SH-SY5Y (cell line): ENCODE data around the gene FITM1.

Experiments
- GATA2 ChIP-seq: IDR thresholded peaks from 2 replicates; pipeline ENCODE4 v1.6.1; 2011; ENCODE audit warnings: mild to moderate bottlenecking, low read depth, low read length
- GATA3 ChIP-seq: IDR thresholded peaks from 2 replicates; pipeline ENCODE4 v1.6.1; 2011; ENCODE audit warnings: low read depth, mild to moderate bottlenecking, low read length, moderate library complexity

DNA sequence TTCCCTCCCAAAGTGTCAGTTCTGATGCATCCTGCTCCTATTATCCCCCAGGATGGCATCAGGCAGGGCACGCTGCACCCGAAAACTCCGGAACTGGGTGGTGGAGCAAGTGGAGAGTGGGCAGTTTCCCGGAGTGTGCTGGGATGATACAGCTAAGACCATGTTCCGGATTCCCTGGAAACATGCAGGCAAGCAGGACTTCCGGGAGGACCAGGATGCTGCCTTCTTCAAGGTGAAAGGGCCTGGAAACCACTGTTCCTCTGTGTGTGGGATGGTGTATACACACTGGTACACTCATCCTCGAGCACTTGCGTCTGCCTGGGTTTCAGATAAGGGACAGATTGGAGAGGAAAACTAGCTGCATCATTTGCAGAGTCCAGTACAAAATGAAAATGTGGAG lies 31.6 kb downstream of the FITM1 start:
- TF ChIP-seq GATA3 (no peak), GATA2 (no peak)
